Measurements from ENCODE around the gene CLSTN2. TPM values are rescaled to one million over a fixed set of nuclear protein-coding genes. Genes with fewer than 3 reads are reported as not detected.

The CLSTN2 gene
- total RNA-seq, 1 donor from 2014 or later, result 9.7 TPM

DNA sequence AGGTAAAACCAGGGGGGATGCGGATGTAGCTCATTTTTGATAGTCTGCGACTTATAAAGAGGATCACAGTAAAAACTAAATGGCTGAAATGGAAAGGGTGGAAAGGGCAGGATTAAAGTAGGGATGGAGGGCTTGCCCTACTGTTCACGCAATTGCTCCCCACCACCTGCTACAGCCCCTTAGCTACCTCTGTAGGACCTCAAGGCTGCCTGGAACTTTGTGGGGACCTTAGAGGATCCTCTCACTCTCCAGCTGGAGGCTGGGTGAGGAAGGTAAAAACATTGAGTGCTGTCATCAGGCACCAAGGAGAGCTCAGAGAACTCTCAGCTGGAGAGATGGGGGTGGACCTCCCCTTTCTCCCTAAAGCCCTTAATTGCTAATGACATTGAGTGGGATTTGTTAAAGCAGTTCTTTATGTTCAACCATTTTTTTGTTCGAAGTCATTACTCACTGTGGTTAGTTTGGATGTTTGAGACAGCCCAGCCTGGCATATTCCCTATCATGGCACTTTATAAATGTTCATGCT lies 213.0 kb downstream of the CLSTN2 start:
- no peak for DNase-seq (ENCODE audit: low spot score)

GRCh38 chr3:140148824-140149390 lies 213.9 kb downstream of the CLSTN2 start:
- DNase-seq (ENCODE audit: low spot score), result no peak

DNA sequence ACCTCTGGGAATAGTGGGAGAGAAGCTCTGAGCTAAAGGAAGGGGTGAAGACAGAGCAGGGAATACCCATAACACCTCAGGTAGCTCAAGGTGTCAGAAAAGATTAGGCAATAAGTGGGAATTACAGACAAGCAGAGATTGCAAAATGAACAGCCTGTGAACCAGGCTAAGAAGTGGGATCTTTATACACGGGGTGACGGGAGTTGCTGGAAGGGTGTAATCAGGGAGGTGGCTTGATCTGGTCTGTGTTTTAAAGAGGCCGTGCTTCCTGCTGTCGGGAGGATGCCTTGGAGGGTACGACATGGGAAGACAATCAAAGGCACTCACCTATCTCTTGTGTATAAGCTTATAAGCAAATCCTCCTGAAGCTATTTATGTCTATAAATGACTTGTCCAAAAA lies 216.3 kb downstream of the CLSTN2 start:
- no peak for DNase-seq (ENCODE audit: low spot score)

GRCh38 chr3:140152851-140153639 lies 218.1 kb downstream of the CLSTN2 start:
- no peak for DNase-seq (ENCODE audit: low spot score)

- DNase-seq (ENCODE audit: low spot score), result no peak
Observed at GRCh38 chr3:140153736-140154135, 218.8 kb downstream of the CLSTN2 start.

GRCh38 chr3:140157161-140157560 lies 222.2 kb downstream of the CLSTN2 start:
- no peak for DNase-seq (ENCODE audit: low spot score)

- DNase-seq (ENCODE audit: low spot score), result no peak
Observed at GRCh38 chr3:140159646-140160045, 224.7 kb downstream of the CLSTN2 start.

DNA sequence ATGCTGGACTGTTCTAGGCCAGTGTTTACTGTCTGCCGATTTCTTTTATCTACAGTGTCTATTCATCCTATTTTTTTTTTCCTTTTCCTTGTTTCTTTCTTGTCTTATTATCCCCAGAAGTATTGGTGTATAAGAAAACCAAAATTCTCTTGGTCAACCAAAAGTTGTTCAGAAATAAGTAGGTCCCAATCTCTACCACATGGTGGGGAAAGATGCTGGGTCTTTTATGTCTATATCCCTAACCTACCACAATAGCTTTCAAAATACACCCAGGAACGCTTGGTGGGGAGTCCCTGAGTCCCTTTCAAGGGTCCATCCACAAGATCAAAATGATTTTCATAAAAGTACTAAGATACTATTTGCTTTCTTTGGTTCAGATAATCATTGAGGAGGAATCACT lies 225.6 kb downstream of the CLSTN2 start:
- no peak for DNase-seq (ENCODE audit: low spot score)

GRCh38 chr3:140162551-140162950 lies 227.6 kb downstream of the CLSTN2 start:
- DNase-seq (ENCODE audit: low spot score), result no peak

- no peak for DNase-seq (ENCODE audit: low spot score)
Observed at GRCh38 chr3:140163159-140163763, 228.3 kb downstream of the CLSTN2 start.

DNA sequence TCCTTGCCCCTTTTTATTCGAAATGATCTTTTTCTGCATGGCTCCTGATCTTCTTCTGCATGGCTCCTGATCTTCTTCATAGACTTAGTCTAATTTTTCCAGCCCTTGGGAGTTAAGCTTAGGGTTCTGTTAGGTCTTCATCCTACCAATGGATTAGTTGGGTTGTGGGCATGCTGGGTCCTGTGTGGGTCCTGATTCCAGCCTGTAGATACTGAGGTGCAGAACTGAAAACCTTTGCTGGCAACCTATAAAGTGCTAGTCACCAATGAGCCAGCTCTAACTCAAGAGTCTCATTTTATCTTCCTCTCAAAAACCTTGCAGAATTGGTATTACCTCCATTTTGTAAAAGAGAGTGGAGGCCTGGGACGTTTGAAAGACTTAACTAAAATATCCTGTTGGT lies 229.2 kb downstream of the CLSTN2 start:
- no peak for DNase-seq (ENCODE audit: low spot score)

DNA sequence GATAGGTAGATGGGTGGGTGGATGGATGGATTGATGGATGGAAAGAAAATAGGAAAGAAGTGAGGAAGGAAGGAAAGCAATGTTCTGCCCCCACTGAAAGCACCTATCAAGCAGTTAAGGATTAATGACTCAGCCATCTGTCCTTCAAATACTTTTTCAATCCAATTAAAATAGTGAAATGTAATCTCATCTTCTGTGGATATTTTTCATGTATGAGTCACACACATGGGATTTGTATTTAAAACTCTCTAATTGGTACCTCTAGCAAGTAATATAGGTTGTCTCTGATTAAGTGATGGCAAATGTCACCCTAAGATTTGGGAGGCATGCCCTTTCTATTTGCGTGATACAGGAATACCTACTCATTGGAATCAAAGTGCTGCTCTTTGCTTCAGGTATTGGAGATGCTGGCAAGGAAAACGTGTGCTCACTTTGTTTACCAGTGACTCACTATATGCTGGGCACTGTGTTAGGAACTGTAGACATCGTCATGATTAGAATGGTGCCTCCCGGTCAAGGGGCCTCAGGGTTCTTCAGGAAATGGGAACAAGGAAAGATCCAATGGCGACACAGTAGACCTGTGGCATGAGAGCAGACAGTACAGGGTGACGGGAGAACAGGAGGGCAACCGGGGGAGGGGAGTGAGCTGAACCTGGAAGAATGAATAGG lies 230.1 kb downstream of the CLSTN2 start:
- DNase-seq (ENCODE audit: low spot score), result no peak

DNA sequence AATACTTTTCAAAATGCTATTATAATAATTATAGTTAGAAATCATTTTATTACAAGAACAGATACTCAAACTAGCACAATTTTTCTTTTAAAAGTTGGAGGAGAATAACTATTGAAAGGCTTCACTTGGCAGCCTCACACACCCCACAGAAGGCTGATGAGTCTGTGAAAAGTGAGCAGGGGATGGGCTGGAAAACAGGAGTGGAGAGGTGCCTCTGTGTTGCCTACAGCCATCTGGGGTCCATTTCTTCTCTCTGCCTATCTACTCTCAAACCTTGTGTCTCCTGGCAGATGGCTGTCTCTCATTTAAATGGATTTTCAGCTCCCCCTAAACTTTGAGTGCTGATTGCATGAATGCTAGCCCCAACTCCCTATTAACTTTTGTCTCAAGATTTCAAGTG lies 230.8 kb downstream of the CLSTN2 start:
- no peak for DNase-seq (ENCODE audit: low spot score)

GRCh38 chr3:140166861-140167599 lies 232.0 kb downstream of the CLSTN2 start:
- DNase-seq (ENCODE audit: low spot score), result no peak

DNA sequence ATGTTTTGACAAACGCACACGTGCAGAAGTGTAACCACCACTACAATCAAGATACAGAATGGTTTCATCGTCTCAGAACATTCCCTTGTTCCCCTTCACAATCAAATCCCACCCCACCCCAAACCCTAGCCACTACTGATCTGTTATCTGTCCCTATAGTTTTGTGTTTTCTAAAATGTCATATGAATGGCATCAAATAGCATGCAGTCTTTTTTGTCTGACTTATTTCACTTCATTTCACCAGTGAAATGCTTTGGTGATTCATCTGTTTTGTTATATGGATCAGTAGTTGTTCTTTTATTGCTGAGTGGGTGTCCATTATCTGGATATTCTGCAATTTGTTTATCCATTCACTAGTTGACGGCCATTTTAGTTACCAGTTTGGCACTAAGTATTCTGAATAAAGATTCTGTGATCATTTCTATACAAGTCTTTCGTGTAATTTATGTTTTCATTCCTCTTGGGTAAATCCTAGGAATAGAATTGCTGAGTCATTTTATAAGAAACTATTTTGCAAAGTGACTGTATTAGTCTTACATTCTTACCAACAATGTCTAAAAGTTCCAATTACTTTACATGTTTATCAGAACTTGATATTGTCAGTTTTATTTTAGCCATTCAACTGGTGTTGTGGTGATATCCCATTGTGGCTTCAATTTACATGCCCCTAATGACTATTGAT lies 232.8 kb downstream of the CLSTN2 start:
- DNase-seq (ENCODE audit: low spot score), result no peak

- DNase-seq (ENCODE audit: low spot score), result no peak
Observed at GRCh38 chr3:140170612-140171011, 235.6 kb downstream of the CLSTN2 start.

DNA sequence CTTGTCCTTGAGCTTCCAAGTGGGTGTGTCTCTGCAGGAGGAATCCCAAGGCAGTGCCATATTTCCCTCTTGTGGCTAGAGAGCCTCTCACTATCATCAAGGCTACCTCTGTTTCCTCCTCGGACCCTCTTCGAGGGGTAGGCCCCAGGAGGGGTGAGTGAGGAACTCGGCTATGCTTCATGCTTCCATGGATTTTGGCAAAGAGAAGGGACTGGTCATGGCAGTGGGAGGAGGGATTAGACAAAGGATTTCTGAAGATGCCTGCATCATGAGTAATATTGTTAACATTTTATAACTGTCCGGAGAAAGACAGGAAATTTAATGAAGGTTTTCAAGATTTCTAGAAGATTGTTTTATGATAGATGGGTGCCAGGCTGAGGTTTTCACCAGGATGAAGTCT lies 241.5 kb downstream of the CLSTN2 start:
- no peak for DNase-seq (ENCODE audit: low spot score)

DNA sequence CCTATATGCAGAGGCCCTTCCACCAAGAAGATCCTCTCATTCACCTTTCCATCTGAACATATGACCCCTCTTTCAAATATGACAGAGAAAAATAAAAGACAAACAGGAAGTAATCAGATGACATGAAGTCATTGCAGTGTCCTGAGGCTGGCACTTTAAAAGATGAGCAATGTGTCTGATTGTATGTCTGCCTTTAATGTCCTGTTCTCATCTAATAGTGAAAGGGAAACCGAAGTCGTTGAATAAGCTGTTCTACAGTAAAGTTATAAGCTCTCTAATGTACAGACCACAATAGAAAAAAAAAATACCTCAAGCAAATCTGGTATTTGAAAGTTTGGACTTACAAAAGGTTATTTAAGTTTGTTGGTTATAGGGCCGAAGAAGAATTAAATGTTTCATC lies 243.0 kb downstream of the CLSTN2 start:
- DNase-seq (ENCODE audit: low spot score), result no peak

DNA sequence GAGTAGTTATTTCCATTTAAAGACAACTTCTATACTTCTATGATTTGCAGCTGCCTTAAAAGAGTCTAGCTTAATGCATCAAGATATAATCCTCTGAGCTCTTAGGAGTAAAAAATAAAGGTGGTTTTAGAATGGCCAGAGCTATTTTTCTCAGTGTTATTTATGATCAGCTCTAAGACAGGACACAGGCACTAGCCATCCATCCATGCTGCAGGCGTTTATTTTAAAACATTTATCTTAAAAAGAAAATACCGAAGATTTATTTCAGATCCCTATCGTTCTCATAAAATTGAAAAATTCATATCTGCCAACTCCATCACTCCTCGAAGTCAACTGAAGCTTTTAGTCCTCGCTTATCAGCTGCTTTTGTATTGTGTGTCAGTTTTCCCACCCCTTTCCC lies 243.5 kb downstream of the CLSTN2 start:
- no peak for DNase-seq (ENCODE audit: low spot score)

- no peak for DNase-seq (ENCODE audit: low spot score)
Observed at GRCh38 chr3:140180603-140181002, 245.6 kb downstream of the CLSTN2 start.

DNA sequence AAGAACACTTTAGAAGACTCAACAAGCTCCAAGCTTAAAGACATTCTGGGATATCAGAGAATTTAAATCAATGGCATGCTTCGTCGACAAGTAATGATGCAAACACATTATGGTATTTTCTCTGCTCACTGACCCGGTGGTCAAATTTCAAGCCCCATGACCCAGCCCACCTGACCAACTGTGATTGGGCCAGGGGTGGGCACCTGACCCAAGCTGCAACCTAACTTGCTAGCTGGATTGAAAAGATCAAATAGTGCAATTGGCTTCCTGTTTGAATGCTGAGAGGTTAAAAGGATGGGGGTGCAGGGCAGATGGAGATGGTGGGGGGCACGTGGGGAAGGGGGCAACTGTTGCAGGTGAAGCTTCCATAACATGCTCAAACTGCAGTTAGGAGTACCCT lies 250.4 kb downstream of the CLSTN2 start:
- no peak for DNase-seq (ENCODE audit: low spot score)
